PC-3 (cell line): Measurements from ENCODE around the gene MTCH1.

Source experiments
- EZH2 ChIP-seq: fragments of 300-600 bp; sonication (generic); IDR thresholded peaks from one replicate; pipeline ENCODE4 v1.6.1; 2017; ENCODE audit warnings: antibody characterized with exemption, mild to moderate bottlenecking, low read length; ENCODE audit not compliant: unreplicated experiment
- EZH2phosphoT487 ChIP-seq: fragments of 300-600 bp; sonication (generic); IDR thresholded peaks from 2 replicates; pipeline ENCODE4 v1.6.1; 2018; ENCODE audit warnings: mild to moderate bottlenecking, antibody characterized with exemption, low read length, borderline replicate concordance
- TF ChIP-seq, protein P1 (sequence below): fragments of 300-600 bp; sonication (generic); conservative IDR thresholded peaks from 2 replicates; pipeline ENCODE4 v1.5.1; 2017; ENCODE audit warnings: antibody characterized with exemption, low read depth, mild to moderate bottlenecking, low read length

GRCh38 chr6:37025621-37026466, 39.8 kb upstream of the MTCH1 start:
- TF ChIP-seq, protein P1, sequence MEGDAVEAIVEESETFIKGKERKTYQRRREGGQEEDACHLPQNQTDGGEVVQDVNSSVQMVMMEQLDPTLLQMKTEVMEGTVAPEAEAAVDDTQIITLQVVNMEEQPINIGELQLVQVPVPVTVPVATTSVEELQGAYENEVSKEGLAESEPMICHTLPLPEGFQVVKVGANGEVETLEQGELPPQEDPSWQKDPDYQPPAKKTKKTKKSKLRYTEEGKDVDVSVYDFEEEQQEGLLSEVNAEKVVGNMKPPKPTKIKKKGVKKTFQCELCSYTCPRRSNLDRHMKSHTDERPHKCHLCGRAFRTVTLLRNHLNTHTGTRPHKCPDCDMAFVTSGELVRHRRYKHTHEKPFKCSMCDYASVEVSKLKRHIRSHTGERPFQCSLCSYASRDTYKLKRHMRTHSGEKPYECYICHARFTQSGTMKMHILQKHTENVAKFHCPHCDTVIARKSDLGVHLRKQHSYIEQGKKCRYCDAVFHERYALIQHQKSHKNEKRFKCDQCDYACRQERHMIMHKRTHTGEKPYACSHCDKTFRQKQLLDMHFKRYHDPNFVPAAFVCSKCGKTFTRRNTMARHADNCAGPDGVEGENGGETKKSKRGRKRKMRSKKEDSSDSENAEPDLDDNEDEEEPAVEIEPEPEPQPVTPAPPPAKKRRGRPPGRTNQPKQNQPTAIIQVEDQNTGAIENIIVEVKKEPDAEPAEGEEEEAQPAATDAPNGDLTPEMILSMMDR, result no peak
- TF ChIP-seq EZH2, result no peak
- no peak for TF ChIP-seq EZH2phosphoT487
